MM.1S (cell line): ENCODE measurements around the gene RPSA.

ENCODE experiments used
- DNase-seq: peaks from one replicate; pipeline ENCODE4 v3.0.0-alpha.2; 2015
- H2AFZ ChIP-seq: fragments of 300-600 bp; sonication (generic); 2 replicates; pipeline ENCODE4 v1.6.0; 2016; ENCODE audit warnings: antibody characterized with exemption, low read length
- H3F3A ChIP-seq: fragments of 300-600 bp; sonication (generic); 2 replicates; pipeline ENCODE4 v1.6.1; 2016; ENCODE audit warnings: mild to moderate bottlenecking, antibody characterized with exemption, low read length, moderate library complexity, mixed read lengths; ENCODE audit not compliant: insufficient read depth
- H3K27ac ChIP-seq: fragments of 300-600 bp; sonication (generic); 2 replicates; pipeline ENCODE4 v1.5.1; 2016; ENCODE audit warnings: mild to moderate bottlenecking, low read length
- H3K27me3 ChIP-seq: fragments of 300-600 bp; sonication (generic); replicated peaks from 2 replicates; pipeline ENCODE4 v1.6.0; 2016; ENCODE audit warnings: low read length; ENCODE audit not compliant: insufficient read depth
- H3K36me3 ChIP-seq: fragments of 300-600 bp; sonication (generic); replicated peaks from 2 replicates; pipeline ENCODE4 v1.6.1; 2016; ENCODE audit warnings: mild to moderate bottlenecking, low read length, mixed read lengths; ENCODE audit not compliant: insufficient read depth
- H3K4me1 ChIP-seq: fragments of 300-600 bp; sonication (generic); 2 replicates; pipeline ENCODE4 v1.6.1; 2016; ENCODE audit warnings: low read length, mixed read lengths
- H3K4me2 ChIP-seq: fragments of 300-600 bp; sonication (generic); 2 replicates; pipeline ENCODE4 v1.6.0; 2016; ENCODE audit warnings: low read depth, low read length
- H3K4me3 ChIP-seq: fragments of 300-600 bp; sonication (generic); 2 replicates; pipeline ENCODE4 v1.5.1; 2016; ENCODE audit warnings: low read length, mixed read lengths
- H3K79me2 ChIP-seq: fragments of 300-600 bp; sonication (generic); 2 replicates; pipeline ENCODE4 v1.6.1; 2016; ENCODE audit warnings: mixed run types, low read length, mixed read lengths
- H3K9ac ChIP-seq: fragments of 300-600 bp; sonication (generic); 2 replicates; pipeline ENCODE4 v1.6.1; 2016; ENCODE audit warnings: low read length, mixed read lengths
- H3K9me2 ChIP-seq: fragments of 300-600 bp; sonication (generic); replicated peaks from 2 replicates; pipeline ENCODE4 v1.6.1; 2016; ENCODE audit warnings: mild to moderate bottlenecking, low read length, mixed read lengths; ENCODE audit not compliant: insufficient read depth
- H3K9me3 ChIP-seq: fragments of 300-600 bp; sonication (generic); replicated peaks from 2 replicates; pipeline ENCODE4 v1.6.1; 2016; ENCODE audit warnings: mild to moderate bottlenecking, low read length, mixed read lengths; ENCODE audit not compliant: insufficient read depth
- H4K20me1 ChIP-seq: fragments of 300-600 bp; sonication (generic); 2 replicates; pipeline ENCODE4 v1.6.1; 2016; ENCODE audit warnings: mild to moderate bottlenecking, low read length, moderate library complexity, mixed read lengths; ENCODE audit not compliant: insufficient read depth
- CTCF ChIP-seq: fragments of 300-600 bp; sonication (generic); IDR thresholded peaks from 2 replicates; pipeline ENCODE4 v1.5.1; 2016; ENCODE audit warnings: antibody characterized with exemption, low read length, mixed read lengths
- EZH2 ChIP-seq: fragments of 300-600 bp; sonication (generic); optimal IDR thresholded peaks from 2 replicates; pipeline ENCODE3; 2017; ENCODE audit warnings: low read depth, mild to moderate bottlenecking, antibody characterized with exemption, low read length, mixed read lengths
- EZH2phosphoT487 ChIP-seq: fragments of 300-600 bp; sonication (generic); IDR thresholded peaks from 2 replicates; pipeline ENCODE4 v1.6.1; 2018; ENCODE audit warnings: antibody characterized with exemption, low read length

RPSA gene

GRCh38 chr3:39434574-39434973 is 28.1 kb downstream of the RPSA start:
- Histone ChIP-seq H3K9ac (no peak overlapping the region), H3K9me3 (no peaks in the 10 kb centered on the region), H3K79me2 (no peaks in the 10 kb centered on the region), H3K4me3 (no peak overlapping the region), H3K4me1 (no peaks in the 10 kb centered on the region), H3K4me2 (no peak overlapping the region), H3K36me3 (no peaks in the 10 kb centered on the region), H2AFZ (no peak overlapping the region), H3K27ac (no peak overlapping the region), H4K20me1 (no peaks in the 10 kb centered on the region), H3F3A (no peaks in the 10 kb centered on the region), H3K9me2 (no peaks in the 10 kb centered on the region), H3K27me3 (no peaks in the 10 kb centered on the region)
- DNase-seq, result no peak
- TF ChIP-seq EZH2phosphoT487 (no peak), CTCF (no peak), EZH2 (no peak)

GRCh38 chr3:39435006-39435748 is 28.7 kb downstream of the RPSA start:
- no peak overlapping the region for H3K4me3 ChIP-seq
- no peak for DNase-seq
- TF ChIP-seq EZH2 (no peak), CTCF (no peak), EZH2phosphoT487 (no peak)
- H3K4me1 ChIP-seq, result no peaks in the 10 kb centered on the region
- H3K27ac ChIP-seq, result no peak overlapping the region
- H3K27me3 ChIP-seq, result no peaks in the 10 kb centered on the region
- H3K79me2 ChIP-seq, result no peaks in the 10 kb centered on the region
- no peak overlapping the region for H3K9ac ChIP-seq
- no peaks in the 10 kb centered on the region for H3K36me3 ChIP-seq
- H3K9me2 ChIP-seq, result no peaks in the 10 kb centered on the region
- H2AFZ ChIP-seq, result no peak overlapping the region
- H3F3A ChIP-seq, result no peaks in the 10 kb centered on the region
- no peaks in the 10 kb centered on the region for H4K20me1 ChIP-seq
- no peaks in the 10 kb centered on the region for H3K9me3 ChIP-seq
- H3K4me2 ChIP-seq, result no peak overlapping the region

GRCh38 chr3:39438880-39439279 is 32.4 kb downstream of the RPSA start:
- no peak overlapping the region for H3K9ac ChIP-seq
- H3F3A ChIP-seq, result no peaks in the 10 kb centered on the region
- H3K4me3 ChIP-seq, result no peak overlapping the region
- no peaks in the 10 kb centered on the region for H3K9me2 ChIP-seq
- no peaks in the 10 kb centered on the region for H4K20me1 ChIP-seq
- no peak overlapping the region for H3K27ac ChIP-seq
- H3K4me2 ChIP-seq, result no peak overlapping the region
- H3K79me2 ChIP-seq, result no peaks in the 10 kb centered on the region
- H3K36me3 ChIP-seq, result no peaks in the 10 kb centered on the region
- H2AFZ ChIP-seq, result no peak overlapping the region
- H3K4me1 ChIP-seq, result no peaks in the 10 kb centered on the region
- no peaks in the 10 kb centered on the region for H3K9me3 ChIP-seq
- H3K27me3 ChIP-seq, result no peaks in the 10 kb centered on the region
- TF ChIP-seq CTCF (no peak), EZH2phosphoT487 (no peak), EZH2 (no peak)
- DNase-seq, result no peak
